ENCODE measurements around the gene TMEM101.

Gene TMEM101

GRCh38 chr17:44014133-44014436 lies 678 bp downstream of the TMEM101 start:
- in situ Hi-C loops (cut with HindIII; ENCODE audit: low pct_ligation_motif_present, low sequenced_read_pairs), result no loop called here
- no peak for DNase-seq
- H3K27me3 ChIP-seq (replicated peaks), result no peaks in the 10 kb centered on the region
- H3K27ac ChIP-seq, result no peak overlapping the region
- no peak for TF ChIP-seq CTCF (IDR thresholded peaks at IDR 0.05; ENCODE audit: low read depth, low read length, missing control alignments)
- H3K4me3 ChIP-seq (ENCODE audit: low read depth, low read length), result peak overlapping the region; percentile 90
- no peaks in the 10 kb centered on the region for H3K36me3 ChIP-seq (replicated peaks)

- H3K4me3 ChIP-seq (ENCODE audit: low read depth, low read length), result no peak overlapping the region
- no peaks in the 10 kb centered on the region for H3K27me3 ChIP-seq (replicated peaks)
- TF ChIP-seq CTCF (IDR thresholded peaks at IDR 0.05; ENCODE audit: low read depth, low read length, missing control alignments), result no peak
- no peak overlapping the region for H3K27ac ChIP-seq
- no peak for DNase-seq
- in situ Hi-C loops (cut with HindIII; ENCODE audit: low pct_ligation_motif_present, low sequenced_read_pairs), result no loop called here
- H3K36me3 ChIP-seq (replicated peaks), result no peaks in the 10 kb centered on the region
These were observed 1.9 kb downstream of the TMEM101 start for GRCh38 chr17:44012874-44013273.

- Histone ChIP-seq H3K27me3 (replicated peaks) (no peaks in the 10 kb centered on the region), H3K4me3 (ENCODE audit: low read depth, low read length) (no peak overlapping the region), H3K27ac (no peak overlapping the region), H3K36me3 (replicated peaks) (no peaks in the 10 kb centered on the region)
- no peak for TF ChIP-seq CTCF (IDR thresholded peaks at IDR 0.05; ENCODE audit: low read depth, low read length, missing control alignments)
- in situ Hi-C loops (cut with HindIII; ENCODE audit: low pct_ligation_motif_present, low sequenced_read_pairs), result no loop called here
- DNase-seq, result no peak
These were observed 2.4 kb downstream of the TMEM101 start for GRCh38 chr17:44012391-44012790.

- no peaks in the 10 kb centered on the region for H3K27me3 ChIP-seq (replicated peaks)
- no peak overlapping the region for H3K4me3 ChIP-seq (ENCODE audit: low read depth, low read length)
- in situ Hi-C loops (cut with HindIII; ENCODE audit: low pct_ligation_motif_present, low sequenced_read_pairs), result no loop called here
- no peak overlapping the region for H3K27ac ChIP-seq
- no peak for TF ChIP-seq CTCF (IDR thresholded peaks at IDR 0.05; ENCODE audit: low read depth, low read length, missing control alignments)
- DNase-seq, result no peak
- H3K36me3 ChIP-seq (replicated peaks), result no peaks in the 10 kb centered on the region
These were observed 2.9 kb downstream of the TMEM101 start for GRCh38 chr17:44011876-44012275.

GRCh38 chr17:44010966-44011647 lies 3.7 kb downstream of the TMEM101 start:
- no peaks in the 10 kb centered on the region for H3K36me3 ChIP-seq (replicated peaks)
- no peak for TF ChIP-seq CTCF (IDR thresholded peaks at IDR 0.05; ENCODE audit: low read depth, low read length, missing control alignments)

More at GRCh38 chr17:44010966-44011647, 3.7 kb downstream of the TMEM101 start:
- Histone ChIP-seq H3K4me3 (ENCODE audit: low read depth, low read length) (no peak overlapping the region), H3K27ac (no peak overlapping the region), H3K27me3 (replicated peaks) (no peaks in the 10 kb centered on the region)
- DNase-seq, result no peak
- in situ Hi-C loops (cut with HindIII; ENCODE audit: low pct_ligation_motif_present, low sequenced_read_pairs), result no loop called here
